Measurements from ENCODE around the gene AKAP6.

AKAP6 gene

GRCh38 chr14:32816588-32816987 is 487.5 kb downstream of the AKAP6 start:
- Histone ChIP-seq H3K9me3 (ENCODE audit: control insufficient read depth, insufficient read depth, low read length) (no peaks in the 10 kb centered on the region), H3K4me1 (ENCODE audit: insufficient read depth, low read length) (peaks cover 14% of the 10 kb centered on the region; the same call in 1 of the 2 replicates)

GRCh38 chr14:32817780-32818179 is 488.7 kb downstream of the AKAP6 start:
- Histone ChIP-seq H3K4me1 (ENCODE audit: insufficient read depth, low read length) (peaks cover 6% of the 10 kb centered on the region; the same call in 1 of the 2 replicates), H3K9me3 (ENCODE audit: control insufficient read depth, insufficient read depth, low read length) (no peaks in the 10 kb centered on the region), H3K36me3 (ENCODE audit: insufficient read depth, low read length) (no peaks in the 10 kb centered on the region), H3K9ac (ENCODE audit: low read depth, low read length) (no peak overlapping the region)

More at GRCh38 chr14:32816588-32816987, 487.5 kb downstream of the AKAP6 start:
- Histone ChIP-seq H3K9ac (ENCODE audit: low read depth, low read length) (no peak overlapping the region), H3K36me3 (ENCODE audit: insufficient read depth, low read length) (no peaks in the 10 kb centered on the region)

GRCh38 chr14:32818581-32818980 is 489.5 kb downstream of the AKAP6 start:
- H3K9ac ChIP-seq (ENCODE audit: low read depth, low read length) = no peak overlapping the region
- H3K9me3 ChIP-seq (ENCODE audit: control insufficient read depth, insufficient read depth, low read length) = no peaks in the 10 kb centered on the region
- H3K36me3 ChIP-seq (ENCODE audit: insufficient read depth, low read length) = no peaks in the 10 kb centered on the region
- H3K4me1 ChIP-seq (ENCODE audit: insufficient read depth, low read length) = peaks cover 6% of the 10 kb centered on the region; the same call in 1 of the 2 replicates

- Histone ChIP-seq H3K4me1 (ENCODE audit: insufficient read depth, low read length) (no peaks in the 10 kb centered on the region), H3K9ac (ENCODE audit: low read depth, low read length) (no peak overlapping the region), H3K36me3 (ENCODE audit: insufficient read depth, low read length) (no peaks in the 10 kb centered on the region), H3K9me3 (ENCODE audit: control insufficient read depth, insufficient read depth, low read length) (no peaks in the 10 kb centered on the region)
Observed at GRCh38 chr14:32820181-32820580, 491.1 kb downstream of the AKAP6 start.

DNA sequence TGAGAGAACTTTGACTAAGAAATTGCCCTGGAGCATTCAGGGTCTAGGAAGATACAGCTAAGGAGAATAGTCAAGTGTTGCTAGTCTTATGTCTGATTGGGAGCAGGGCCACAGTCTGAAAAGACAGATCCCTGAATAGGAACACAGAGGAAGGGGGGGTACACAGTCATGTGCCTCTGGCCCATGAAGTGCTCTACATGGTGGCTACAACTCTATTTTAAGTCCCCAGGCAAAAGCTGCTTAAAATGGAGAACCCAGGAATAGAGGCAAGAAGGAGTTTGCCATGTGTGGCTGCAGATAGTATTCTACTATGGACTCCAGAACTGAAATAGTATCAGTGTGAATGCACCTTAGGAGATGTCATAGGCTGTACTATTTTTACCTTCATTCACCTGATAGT is 491.6 kb downstream of the AKAP6 start:
- no peaks in the 10 kb centered on the region for H3K4me1 ChIP-seq (ENCODE audit: insufficient read depth, low read length)
- H3K9ac ChIP-seq (ENCODE audit: low read depth, low read length) = no peak overlapping the region
- no peaks in the 10 kb centered on the region for H3K9me3 ChIP-seq (ENCODE audit: control insufficient read depth, insufficient read depth, low read length)
- no peaks in the 10 kb centered on the region for H3K36me3 ChIP-seq (ENCODE audit: insufficient read depth, low read length)

GRCh38 chr14:32821964-32822653 is 493.0 kb downstream of the AKAP6 start:
- Histone ChIP-seq H3K36me3 (ENCODE audit: insufficient read depth, low read length) (no peaks in the 10 kb centered on the region), H3K9ac (ENCODE audit: low read depth, low read length) (no peak overlapping the region), H3K9me3 (ENCODE audit: control insufficient read depth, insufficient read depth, low read length) (no peaks in the 10 kb centered on the region)

DNA sequence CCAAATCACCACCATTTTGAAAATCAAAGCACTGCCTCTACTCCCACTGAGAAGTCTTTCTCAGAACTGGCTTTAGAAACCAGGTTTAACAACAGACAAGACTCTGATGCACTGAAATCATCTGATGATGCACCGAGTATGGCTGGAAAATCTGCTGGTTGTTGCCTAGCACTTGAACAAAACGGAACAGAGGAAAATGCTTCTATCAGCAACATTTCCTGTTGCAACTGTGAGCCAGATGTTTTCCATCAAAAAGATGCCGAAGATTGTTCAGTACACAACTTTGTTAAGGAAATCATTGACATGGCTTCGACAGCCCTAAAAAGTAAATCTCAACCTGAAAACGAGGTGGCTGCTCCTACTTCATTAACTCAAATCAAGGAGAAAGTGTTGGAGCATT is 494.6 kb downstream of the AKAP6 start:
- no peak overlapping the region for H3K9ac ChIP-seq (ENCODE audit: low read depth, low read length)
- H3K9me3 ChIP-seq (ENCODE audit: control insufficient read depth, insufficient read depth, low read length) = no peaks in the 10 kb centered on the region
- no peaks in the 10 kb centered on the region for H3K36me3 ChIP-seq (ENCODE audit: insufficient read depth, low read length)
- peaks cover 19% of the 10 kb centered on the region for H3K4me1 ChIP-seq (ENCODE audit: insufficient read depth, low read length)

More at GRCh38 chr14:32821964-32822653, 493.0 kb downstream of the AKAP6 start:
- H3K4me1 ChIP-seq (ENCODE audit: insufficient read depth, low read length) = peaks cover 7% of the 10 kb centered on the region

DNA sequence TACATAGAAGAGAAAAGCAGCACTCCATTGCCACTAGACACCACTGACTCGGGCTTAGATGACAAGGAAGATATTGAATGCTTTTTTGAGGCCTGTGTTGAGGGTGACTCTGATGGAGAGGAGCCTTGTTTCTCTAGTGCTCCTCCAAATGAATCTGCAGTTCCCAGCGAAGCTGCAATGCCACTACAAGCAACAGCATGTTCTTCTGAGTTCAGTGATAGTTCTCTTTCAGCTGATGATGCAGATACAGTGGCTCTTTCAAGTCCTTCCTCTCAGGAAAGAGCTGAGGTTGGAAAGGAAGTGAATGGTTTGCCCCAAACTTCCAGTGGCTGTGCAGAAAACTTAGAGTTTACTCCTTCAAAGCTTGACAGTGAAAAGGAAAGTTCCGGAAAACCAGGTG is 495.1 kb downstream of the AKAP6 start:
- H3K4me1 ChIP-seq (ENCODE audit: insufficient read depth, low read length) = peaks cover 24% of the 10 kb centered on the region
- H3K9me3 ChIP-seq (ENCODE audit: control insufficient read depth, insufficient read depth, low read length) = no peaks in the 10 kb centered on the region
- H3K36me3 ChIP-seq (ENCODE audit: insufficient read depth, low read length) = no peaks in the 10 kb centered on the region
- no peak overlapping the region for H3K9ac ChIP-seq (ENCODE audit: low read depth, low read length)

DNA sequence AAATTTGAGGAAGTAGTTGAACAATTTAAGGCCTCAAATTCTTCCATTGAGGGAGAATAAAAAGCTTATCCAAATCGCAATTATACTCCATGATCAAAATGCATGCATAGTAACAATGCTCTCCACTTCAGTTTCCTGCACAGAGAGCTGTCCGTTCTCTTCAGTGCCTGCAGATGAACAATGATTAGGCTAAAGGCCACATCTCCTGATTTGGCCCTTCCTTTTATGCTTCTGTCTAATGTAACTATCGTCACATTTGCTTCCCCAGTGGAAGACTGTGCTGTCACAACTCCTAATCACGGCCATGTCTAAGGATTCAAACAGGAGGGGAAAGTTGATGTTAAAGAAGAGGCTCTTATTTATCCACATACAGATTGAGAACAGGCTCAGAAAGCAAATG is 496.0 kb downstream of the AKAP6 start:
- peaks cover 25% of the 10 kb centered on the region for H3K4me1 ChIP-seq (ENCODE audit: insufficient read depth, low read length)
- no peak overlapping the region for H3K9ac ChIP-seq (ENCODE audit: low read depth, low read length)
- H3K9me3 ChIP-seq (ENCODE audit: control insufficient read depth, insufficient read depth, low read length) = no peaks in the 10 kb centered on the region
- H3K36me3 ChIP-seq (ENCODE audit: insufficient read depth, low read length) = no peaks in the 10 kb centered on the region

DNA sequence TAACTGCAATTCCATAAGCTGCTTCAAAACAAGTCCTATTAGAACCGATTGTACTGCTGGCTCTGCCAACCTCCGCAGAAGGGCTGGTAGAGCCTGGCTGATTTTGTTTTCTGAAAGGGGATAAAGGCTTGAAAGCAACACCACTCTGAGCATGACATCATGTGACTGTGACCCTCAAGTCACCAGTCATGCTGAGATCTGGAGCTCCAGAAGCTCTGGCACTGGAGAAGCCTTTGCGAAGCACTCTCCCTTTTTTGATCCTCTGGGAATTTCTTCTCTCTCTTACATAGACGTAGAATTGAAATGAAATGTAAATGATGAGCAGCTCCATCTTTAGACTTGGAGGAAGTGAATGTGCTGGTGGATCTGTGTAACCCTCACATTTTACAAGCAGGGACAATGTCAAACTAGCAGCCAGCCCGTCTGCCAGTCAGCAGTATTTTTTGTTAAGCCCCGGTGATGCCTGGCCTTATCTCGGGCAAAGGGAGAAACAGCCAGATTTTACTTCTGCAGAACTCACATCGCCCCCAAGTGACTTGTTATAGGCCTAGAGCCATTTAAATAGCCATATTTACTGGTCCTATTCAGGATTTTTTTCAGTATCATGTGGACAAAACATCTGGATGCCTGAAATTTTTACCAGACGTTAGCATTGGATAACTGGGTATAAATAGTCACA is 497.4 kb downstream of the AKAP6 start:
- Histone ChIP-seq H3K9ac (ENCODE audit: low read depth, low read length) (no peak overlapping the region), H3K9me3 (ENCODE audit: control insufficient read depth, insufficient read depth, low read length) (no peaks in the 10 kb centered on the region), H3K4me1 (ENCODE audit: insufficient read depth, low read length) (peaks cover 25% of the 10 kb centered on the region), H3K36me3 (ENCODE audit: insufficient read depth, low read length) (no peaks in the 10 kb centered on the region)

DNA sequence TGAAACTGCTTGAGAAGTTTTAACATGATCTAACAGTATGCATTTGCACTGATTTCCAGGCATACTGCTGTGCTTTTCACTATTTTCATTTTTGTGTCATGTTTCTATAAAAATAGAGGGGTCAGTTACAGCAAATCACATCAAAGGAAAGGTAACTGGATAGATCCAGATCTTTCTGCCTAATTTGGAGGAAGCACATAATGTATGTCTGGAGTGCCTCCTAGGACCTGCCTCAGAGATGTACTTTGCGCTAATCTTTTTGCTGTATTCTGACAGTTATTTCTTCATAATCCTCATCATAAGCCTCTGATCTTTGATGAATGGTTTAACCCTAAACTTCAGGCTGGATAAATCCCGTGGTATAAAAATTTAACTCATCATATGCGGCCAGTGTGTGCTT is 498.4 kb downstream of the AKAP6 start:
- H3K9me3 ChIP-seq (ENCODE audit: control insufficient read depth, insufficient read depth, low read length) = no peaks in the 10 kb centered on the region
- peaks cover 25% of the 10 kb centered on the region for H3K4me1 ChIP-seq (ENCODE audit: insufficient read depth, low read length)
- H3K9ac ChIP-seq (ENCODE audit: low read depth, low read length) = no peak overlapping the region
- no peaks in the 10 kb centered on the region for H3K36me3 ChIP-seq (ENCODE audit: insufficient read depth, low read length)

DNA sequence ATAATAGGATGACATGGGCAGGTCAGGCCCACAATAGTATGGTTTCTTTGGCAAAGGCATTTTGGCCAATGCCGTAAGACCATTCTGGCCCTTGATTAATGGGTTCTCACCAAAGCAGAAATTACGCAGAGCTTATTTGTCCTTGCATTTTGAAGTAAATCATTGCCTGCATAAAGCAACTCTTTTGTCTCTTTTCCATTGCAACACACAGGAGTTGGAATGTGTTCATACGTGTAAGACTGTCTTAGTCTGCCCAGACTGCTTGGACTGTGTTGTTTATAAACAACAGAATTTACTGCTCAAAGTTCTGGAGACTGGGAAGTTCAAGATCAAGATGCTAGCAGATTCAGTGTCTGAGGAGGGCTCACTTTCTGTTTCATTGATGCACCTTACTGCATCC is 506.8 kb downstream of the AKAP6 start:
- H3K36me3 ChIP-seq (ENCODE audit: insufficient read depth, low read length) = no peaks in the 10 kb centered on the region
- no peaks in the 10 kb centered on the region for H3K9me3 ChIP-seq (ENCODE audit: control insufficient read depth, insufficient read depth, low read length)
- no peak overlapping the region for H3K9ac ChIP-seq (ENCODE audit: low read depth, low read length)
- no peaks in the 10 kb centered on the region for H3K4me1 ChIP-seq (ENCODE audit: insufficient read depth, low read length)

- Histone ChIP-seq H3K36me3 (ENCODE audit: insufficient read depth, low read length) (no peaks in the 10 kb centered on the region), H3K9ac (ENCODE audit: low read depth, low read length) (no peak overlapping the region), H3K9me3 (ENCODE audit: control insufficient read depth, insufficient read depth, low read length) (no peaks in the 10 kb centered on the region), H3K4me1 (ENCODE audit: insufficient read depth, low read length) (no peaks in the 10 kb centered on the region)
Observed at GRCh38 chr14:32841698-32842097, 512.6 kb downstream of the AKAP6 start.

GRCh38 chr14:32846821-32847365 is 517.8 kb downstream of the AKAP6 start:
- H3K36me3 ChIP-seq (ENCODE audit: insufficient read depth, low read length) = no peaks in the 10 kb centered on the region
- H3K4me1 ChIP-seq (ENCODE audit: insufficient read depth, low read length) = no peaks in the 10 kb centered on the region
- H3K9ac ChIP-seq (ENCODE audit: low read depth, low read length) = no peak overlapping the region
- no peaks in the 10 kb centered on the region; the same call in 1 of the 2 replicates for H3K9me3 ChIP-seq (ENCODE audit: control insufficient read depth, insufficient read depth, low read length)

GRCh38 chr14:32847867-32848266 is 518.8 kb downstream of the AKAP6 start:
- Histone ChIP-seq H3K36me3 (ENCODE audit: insufficient read depth, low read length) (no peaks in the 10 kb centered on the region), H3K9ac (ENCODE audit: low read depth, low read length) (no peak overlapping the region), H3K4me1 (ENCODE audit: insufficient read depth, low read length) (no peaks in the 10 kb centered on the region), H3K9me3 (ENCODE audit: control insufficient read depth, insufficient read depth, low read length) (no peaks in the 10 kb centered on the region; the same call in 1 of the 2 replicates)

Measured in ES-I3 (cell line).